ENCODE results near the gene ANKRD36B.
"Not testable (repeated sequence)": the region's sequence is repeated elsewhere in the genome, so short reads cannot be mapped to it uniquely, and the experiment has no call there.

DNA sequence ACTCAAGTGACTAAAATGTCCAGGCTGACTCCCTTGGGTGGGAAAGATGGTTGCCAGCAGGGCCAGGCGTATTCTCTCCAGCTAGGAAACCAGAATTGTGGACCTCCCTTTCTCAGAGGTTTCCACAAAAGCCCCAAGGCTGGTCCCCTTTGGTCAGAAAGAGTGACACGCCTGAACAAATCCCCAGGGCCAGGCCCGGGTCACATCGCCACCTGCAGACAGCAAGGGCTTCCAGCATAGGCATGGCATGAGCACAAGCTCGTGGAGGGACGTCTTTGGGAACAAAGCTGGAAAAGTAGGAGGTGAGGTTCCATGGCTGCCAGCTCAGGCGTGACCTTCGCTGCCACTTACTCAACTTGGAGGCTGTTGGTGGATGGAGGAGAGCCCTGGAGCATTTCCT lies 15.4 kb upstream of the ANKRD36B start:
- not testable (repeated sequence) for TF ChIP-seq CTCF, EP300 (IDR thresholded peaks at IDR 0.05)
